ENCODE measurements around the gene TESK1. TPM values are rescaled to one million over a fixed set of nuclear protein-coding genes. Genes with fewer than 3 reads are reported as not detected.

The TESK1 gene
- total RNA-seq, 1 donor from 2014 or later = 3.1 TPM

- DNase-seq (ENCODE audit: low read depth in 2 of 2) = no peak
Observed at GRCh38 chr9:35646153-35646532, 41.1 kb downstream of the TESK1 start.

GRCh38 chr9:35646533-35647265 lies 41.6 kb downstream of the TESK1 start:
- peak; percentile 59 to 86 for DNase-seq (ENCODE audit: low read depth in 2 of 2)

DNA sequence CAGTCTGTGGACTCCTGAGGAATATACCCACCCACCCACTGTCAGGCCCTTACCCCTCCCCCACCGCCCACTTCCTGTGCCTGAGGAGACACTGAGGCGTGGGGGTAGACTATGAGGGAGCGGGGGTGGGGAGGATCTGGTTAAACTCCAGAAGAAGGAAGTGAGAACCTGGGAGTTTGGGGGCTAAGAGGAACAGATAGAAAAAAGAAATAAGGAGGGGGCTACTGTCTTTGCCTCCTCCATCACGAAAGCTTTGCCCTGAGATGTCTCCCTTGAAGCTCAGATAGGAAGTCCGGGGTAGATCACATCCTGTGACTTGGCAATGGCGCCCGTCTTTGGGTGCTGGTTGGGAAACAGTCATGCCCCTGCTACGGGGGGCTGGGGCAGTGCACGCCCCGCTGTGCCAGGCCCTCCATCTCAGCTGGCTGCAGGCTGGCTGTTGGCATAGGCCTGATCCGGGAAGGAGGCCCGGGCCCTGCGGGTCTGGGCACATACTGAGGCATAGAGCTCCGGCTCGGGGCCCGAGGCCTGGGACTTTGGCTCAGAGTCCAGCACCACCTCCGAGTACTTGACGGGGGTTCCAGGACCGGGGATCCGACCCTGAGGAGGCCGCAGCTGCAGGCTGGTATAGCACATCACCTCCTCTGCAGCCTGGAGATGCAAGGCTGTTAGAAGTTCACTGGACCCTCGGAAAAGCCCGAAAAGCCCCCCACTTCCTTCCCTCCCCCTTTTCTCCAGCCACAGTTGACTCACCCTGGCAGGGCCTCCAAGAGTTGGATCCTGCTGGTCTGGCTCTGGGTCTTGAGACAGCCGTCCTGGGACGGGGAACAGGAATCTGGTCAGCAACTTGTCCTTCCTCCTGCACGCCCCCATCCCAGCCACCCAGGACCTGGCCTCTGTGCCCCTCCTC lies 44.6 kb downstream of the TESK1 start:
- DNase-seq (ENCODE audit: low read depth in 2 of 2) = no peak

- DNase-seq (ENCODE audit: low read depth in 2 of 2) = no peak
Observed at GRCh38 chr9:35650341-35651158, 45.5 kb downstream of the TESK1 start, which contains the start of gene SIT1. Gene SIT1 (minus strand): TSS chr9:35650931. CDS start chr9:35650853, 78 bp downstream.

DNA sequence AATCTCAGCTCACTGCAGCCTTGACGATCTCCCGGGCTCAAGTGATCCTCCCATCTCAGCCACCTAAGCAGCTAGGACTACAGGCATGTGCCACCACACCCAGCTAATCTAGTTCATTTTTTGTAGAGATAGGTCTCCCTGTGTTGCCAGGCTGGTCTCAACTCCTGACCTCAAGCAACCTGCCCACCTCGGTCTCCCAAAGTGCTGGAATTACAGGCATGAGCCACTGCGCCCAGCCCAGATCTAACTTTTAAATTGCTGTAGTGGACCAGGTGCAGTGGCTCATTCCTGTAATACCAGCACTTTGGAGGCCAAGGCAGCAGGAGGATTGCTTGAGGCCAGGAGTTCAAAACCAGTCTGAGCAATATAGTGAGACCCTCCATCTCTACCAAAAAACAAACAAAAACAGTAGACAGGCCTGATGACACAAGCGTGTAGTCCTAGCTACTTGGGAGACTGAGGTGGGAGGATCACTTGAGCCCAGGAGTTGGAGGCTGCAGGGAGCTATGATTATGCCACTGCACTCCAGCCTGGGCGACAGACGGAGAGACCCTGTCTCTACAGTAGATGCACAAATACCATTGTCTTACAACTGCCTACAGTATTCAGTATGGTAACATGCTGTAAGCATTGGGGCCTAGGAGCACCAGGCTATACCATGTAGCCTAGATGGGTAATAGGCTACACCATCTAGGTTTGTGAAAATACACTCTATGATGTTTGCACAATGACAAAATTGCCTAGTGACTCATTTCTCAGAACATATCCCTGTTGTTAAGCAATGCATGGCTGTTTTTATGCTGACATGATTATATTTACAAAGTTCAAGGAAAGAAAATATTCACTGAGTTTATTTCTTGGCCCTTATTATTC lies 47.1 kb downstream of the TESK1 start:
- DNase-seq (ENCODE audit: low read depth in 2 of 2) = no peak

GRCh38 chr9:35652829-35653209 lies 47.8 kb downstream of the TESK1 start:
- DNase-seq (ENCODE audit: low read depth in 2 of 2) = no peak

- no peak for DNase-seq (ENCODE audit: low read depth in 2 of 2)
Observed at GRCh38 chr9:35653611-35654010, 48.5 kb downstream of the TESK1 start.

GRCh38 chr9:35656348-35656747 lies 51.3 kb downstream of the TESK1 start:
- DNase-seq (ENCODE audit: low read depth in 2 of 2) = no peak

DNA sequence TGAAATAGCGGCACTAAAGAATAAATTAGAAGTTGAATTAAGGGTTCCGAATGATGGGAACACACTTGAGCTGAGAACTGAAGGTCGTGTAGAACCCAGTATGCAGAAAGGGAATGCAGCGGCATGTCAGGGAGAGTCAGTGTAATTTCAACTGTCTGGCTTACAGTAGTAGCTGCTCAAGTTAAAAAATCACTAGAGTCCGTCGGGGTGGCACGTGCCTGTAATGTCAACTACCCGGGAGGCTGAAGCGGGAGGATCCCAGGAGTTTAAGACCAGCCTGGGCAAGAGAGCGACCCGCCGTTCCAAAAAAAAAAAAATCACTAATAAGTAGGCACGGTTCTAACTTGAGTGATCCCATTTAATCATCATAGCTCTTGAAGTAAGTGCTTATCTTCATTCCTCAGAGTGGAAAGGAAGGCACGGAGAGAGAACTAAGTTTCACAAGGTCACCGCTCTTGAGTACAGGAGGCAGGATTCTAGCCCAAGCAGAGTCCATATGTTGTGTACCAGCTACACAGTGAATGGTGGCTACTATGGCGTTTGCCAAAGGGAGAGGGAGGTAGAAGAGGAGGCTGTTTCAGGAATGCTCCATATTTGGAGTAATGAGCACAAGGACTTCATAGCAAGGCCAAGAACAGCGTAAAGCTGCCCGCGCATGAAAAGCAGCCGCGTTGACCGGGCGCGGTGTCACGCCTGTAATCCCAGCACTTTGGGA lies 51.9 kb downstream of the TESK1 start:
- no peak for DNase-seq (ENCODE audit: low read depth in 2 of 2)

DNA sequence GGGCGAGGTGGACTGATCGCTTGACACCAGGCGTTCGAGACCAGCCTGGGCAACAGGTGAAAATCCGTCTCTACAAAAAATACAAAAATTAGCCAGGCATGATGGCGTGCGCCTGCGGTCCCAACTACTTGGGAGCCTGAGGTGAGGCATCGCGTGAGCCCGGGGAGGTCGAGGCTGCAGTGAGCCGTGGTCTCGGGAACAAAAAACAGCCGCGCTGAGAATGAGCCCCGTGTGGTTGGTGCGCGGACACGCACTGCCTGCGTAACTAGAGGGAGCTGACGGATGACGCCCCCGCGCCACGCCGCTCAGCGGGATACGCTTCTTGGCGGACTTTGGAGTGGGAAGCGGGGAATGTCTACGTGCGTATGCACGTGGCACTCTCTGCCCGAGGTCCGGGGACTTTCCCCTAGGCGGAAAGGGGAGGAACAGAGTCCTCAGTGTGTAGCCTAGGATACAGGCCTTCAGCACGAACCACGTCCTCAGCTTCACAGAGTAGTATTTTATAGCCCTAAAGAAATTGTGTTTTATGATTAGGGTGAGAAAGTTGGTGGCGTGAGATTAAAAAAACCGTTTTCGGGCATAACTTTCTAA lies 52.6 kb downstream of the TESK1 start, which contains the start of gene RMRP:
Gene RMRP, minus strand, starts transcription at position 474 of the 591 bp plus-strand sequence.
- DNase-seq (ENCODE audit: low read depth in 2 of 2) = peak; percentile 99

DNA sequence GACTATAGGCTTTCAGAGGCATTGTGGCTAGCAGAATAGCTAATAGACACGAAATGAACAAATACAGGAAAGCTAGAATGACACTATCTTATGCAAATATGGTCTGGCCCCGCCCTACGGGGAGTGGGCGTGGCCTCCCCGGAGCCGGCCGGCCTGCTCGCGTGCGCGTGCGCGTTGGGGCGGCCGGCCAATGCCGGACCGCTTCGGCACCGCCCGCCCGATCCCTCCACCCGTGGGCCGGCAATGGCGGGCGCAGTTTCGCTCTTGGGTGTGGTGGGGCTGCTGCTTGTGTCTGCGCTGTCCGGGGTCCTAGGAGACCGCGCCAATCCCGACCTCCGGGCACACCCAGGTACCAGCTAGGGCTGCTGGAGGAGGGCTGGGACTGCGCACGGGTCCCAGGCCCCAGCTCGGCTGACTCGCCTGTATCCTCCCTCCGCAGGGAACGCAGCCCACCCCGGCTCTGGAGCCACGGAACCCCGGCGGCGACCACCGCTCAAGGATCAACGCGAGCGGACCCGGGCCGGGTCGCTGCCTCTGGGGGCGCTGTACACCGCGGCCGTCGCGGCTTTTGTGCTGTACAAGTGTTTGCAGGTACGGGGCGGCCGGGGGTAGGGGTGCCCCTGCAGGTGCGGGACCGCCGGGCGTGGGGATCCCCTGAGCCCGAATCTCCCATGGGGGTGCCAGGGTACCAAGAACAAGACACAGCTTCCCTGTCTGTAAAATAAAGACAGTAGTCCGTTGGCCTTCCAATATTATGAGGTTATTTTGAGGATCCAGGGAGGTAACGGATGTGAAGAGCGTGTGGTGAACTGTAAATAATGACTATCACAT lies 53.3 kb downstream of the TESK1 start, which contains the start of gene CCDC107:
Gene CCDC107, plus strand, starts transcription at position 156 of the 831 bp plus-strand sequence. Its CDS starts 88 bp downstream, at position 244.
- peak; percentile 65 to 89 for DNase-seq (ENCODE audit: low read depth in 2 of 2)

- DNase-seq (ENCODE audit: low read depth in 2 of 2) = peak; percentile 21 to 40
Observed at GRCh38 chr9:35658968-35659220, 53.8 kb downstream of the TESK1 start.

DNA sequence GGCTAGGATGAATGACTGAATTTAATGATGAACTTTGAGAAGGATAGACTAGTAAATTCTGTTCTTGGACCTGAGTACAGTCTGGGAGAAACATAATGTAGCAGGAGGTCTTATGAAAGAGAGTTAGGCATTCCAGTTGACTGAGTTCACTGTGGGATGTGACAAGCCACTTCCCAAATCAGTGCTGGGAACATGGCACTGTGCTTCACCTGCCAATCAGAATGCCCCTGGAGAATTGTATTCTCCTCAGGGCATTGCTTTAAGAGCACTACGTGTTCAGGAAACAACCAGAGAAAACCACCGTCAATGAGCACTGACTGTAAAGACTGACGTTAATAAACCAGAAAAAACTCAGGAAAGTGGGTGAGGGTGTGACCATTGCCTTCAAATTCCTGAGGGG lies 54.3 kb downstream of the TESK1 start:
- DNase-seq (ENCODE audit: low read depth in 2 of 2) = peak in 1 of 2 donors; percentile 12

Other genes starting within 250 kb of the TESK1 start
- gene RUSC2, start 115.2 kb upstream of the TESK1 start, total RNA-seq = 7.8 and 11.1 TPM in 2 replicates
- gene CD72, start 13.2 kb downstream of the TESK1 start, total RNA-seq = 0.13 TPM in 1 of 2 replicates, not detected in the other
- gene SIT1, start 45.7 kb downstream of the TESK1 start, total RNA-seq = not detected in 2 replicates
- 194,626 and 272,621 TPM in 2 replicates for gene RMRP, start 52.8 kb downstream of the TESK1 start, total RNA-seq
- 7.7 and 10.9 TPM in 2 replicates for gene CCDC107, start 53.0 kb downstream of the TESK1 start, total RNA-seq
- gene ARHGEF39, start 59.9 kb downstream of the TESK1 start, total RNA-seq = 0.51 and 1.0 TPM in 2 replicates
- gene CA9, start 68.7 kb downstream of the TESK1 start, total RNA-seq = 0.13 TPM in 2 replicates
- gene TPM2, start 84.7 kb downstream of the TESK1 start, total RNA-seq = 4.4 and 6.2 TPM in 2 replicates
- 230 and 315 TPM in 2 replicates for gene TLN1, start 126.9 kb downstream of the TESK1 start, total RNA-seq
- gene CREB3, start 127.4 kb downstream of the TESK1 start, total RNA-seq = 35.5 and 39.9 TPM in 2 replicates
- gene GBA2, start 144.0 kb downstream of the TESK1 start, total RNA-seq = 66.6 and 78.1 TPM in 2 replicates
- 9.0 and 11.3 TPM in 2 replicates for gene RGP1, start 144.0 kb downstream of the TESK1 start, total RNA-seq
- gene MSMP, start 149.0 kb downstream of the TESK1 start, total RNA-seq = 142 and 187 TPM in 2 replicates
- gene NPR2, start 186.3 kb downstream of the TESK1 start, total RNA-seq = 1.1 and 1.5 TPM in 2 replicates
- gene SPAG8, start 207.0 kb downstream of the TESK1 start, total RNA-seq = not detected in 2 replicates
- gene HINT2, start 209.8 kb downstream of the TESK1 start, total RNA-seq = 4.4 and 9.9 TPM in 2 replicates
- not detected in 2 replicates for gene FAM221B, start 223.5 kb downstream of the TESK1 start, total RNA-seq
- 0.13 and 0.25 TPM in 2 replicates for gene TMEM8B, start 224.0 kb downstream of the TESK1 start, total RNA-seq